Suprapubic skin (tissue), 4 donors: ENCODE data around the gene URGCP.

Source experiments
- CTCF ChIP-seq, 2 donors: fragments of 200-600 bp in 1 of 2; fragments of 450-650 bp in 1 of 2; sonication (generic) in 1 of 2; IDR thresholded peaks; one replicate each; pipeline ENCODE4 v1.5.1; 2016 to 2019; ENCODE audit warnings: antibody characterized with exemption in 2 of 2, mild to moderate bottlenecking in 1 of 2, moderate library complexity in 1 of 2
- EP300 ChIP-seq: sonication (generic); formaldehyde crosslinking; IDR thresholded peaks from one replicate; pipeline ENCODE4 v1.6.1; 2017; ENCODE audit warnings: antibody characterized with exemption
- POLR2A ChIP-seq, 2 donors: fragments of 450-650 bp; IDR thresholded peaks; one replicate each; pipeline ENCODE4 v1.6.1; 2017; ENCODE audit warnings: antibody characterized with exemption in 2 of 2, mild to moderate bottlenecking in 2 of 2, moderate library complexity in 2 of 2
- POLR2AphosphoS5 ChIP-seq, 3 donors: sonication (generic); formaldehyde crosslinking; IDR thresholded peaks; one replicate each; pipeline ENCODE4 v1.6.1; 2017; ENCODE audit warnings: antibody characterized with exemption in 3 of 3

- no peak for TF ChIP-seq CTCF (IDR thresholded peaks at IDR 0.05)
- TF ChIP-seq EP300, result no peak
- no peak for TF ChIP-seq POLR2A (IDR thresholded peaks at IDR 0.05)
- TF ChIP-seq POLR2AphosphoS5 (IDR thresholded peaks at IDR 0.05), result no peak
These were observed 21.8 kb downstream of the URGCP start for GRCh38 chr7:43884617-43885016.
